Ramos (cell line): Measurements from ENCODE around the gene MEA1.

Source experiments
- in situ Hi-C: fragments of 300-500 bp; cut with MboI; formaldehyde crosslinking; loops from one replicate; pipeline ENCODE4 v1.14.3; 2022; ENCODE audit warnings: low sequenced_read_pairs; ENCODE audit not compliant: unreplicated experiment

The MEA1 gene

DNA sequence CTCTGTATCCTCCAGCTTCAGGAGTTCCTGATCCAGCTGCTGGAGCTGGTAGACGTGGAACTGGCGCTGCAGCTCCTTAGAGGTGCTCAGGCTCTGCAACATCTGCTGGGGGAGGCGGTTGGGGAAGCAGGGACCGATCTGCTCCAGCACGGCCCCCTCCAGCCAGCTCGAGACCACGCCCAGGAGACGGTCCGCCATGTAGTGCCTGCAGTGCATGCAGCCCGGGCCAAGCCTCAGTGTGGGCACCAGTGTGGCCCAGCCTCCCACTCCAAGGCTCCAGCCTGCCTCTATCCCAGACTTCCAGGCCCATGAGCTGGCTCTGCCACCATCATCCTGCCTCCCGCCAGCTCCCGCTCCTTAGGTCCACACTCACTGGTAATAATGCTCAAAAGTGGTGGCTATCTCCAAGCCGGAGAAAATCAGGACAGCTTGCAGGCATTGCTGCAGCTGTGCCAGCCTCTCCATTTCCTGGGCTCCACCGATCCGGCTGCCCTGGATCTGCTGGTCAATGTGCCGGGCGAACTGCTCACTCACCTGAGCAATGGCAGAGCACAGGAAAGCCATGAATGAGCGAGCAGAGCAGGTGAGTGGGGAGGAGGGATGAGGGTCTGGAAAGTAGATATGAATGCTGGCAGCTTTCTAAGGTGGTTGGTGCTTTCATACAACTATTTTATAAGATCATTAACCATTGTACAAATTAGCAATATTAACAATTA is 27.0 kb upstream of the MEA1 start:
- in situ Hi-C loops, result no loop called here

DNA sequence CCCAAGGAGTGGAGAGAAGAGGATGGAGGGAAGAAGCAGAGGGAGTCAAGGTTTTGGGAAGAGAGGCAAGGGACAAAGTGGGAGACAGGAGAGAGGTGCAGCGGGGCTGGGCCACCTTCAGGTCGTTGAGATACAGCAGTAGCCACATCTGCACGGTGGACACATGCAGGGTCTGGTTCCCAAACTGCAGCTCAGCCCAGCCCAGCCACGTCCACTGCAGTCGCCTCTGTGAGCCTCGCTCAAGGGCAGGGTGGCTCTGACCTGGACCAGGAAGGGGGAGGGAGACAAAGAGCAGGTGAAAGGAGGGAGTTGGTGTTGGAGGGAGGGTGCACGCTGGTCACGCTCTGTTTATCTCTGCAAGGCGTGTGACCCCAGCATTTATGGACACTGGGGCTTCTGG is 25.0 kb upstream of the MEA1 start:
- in situ Hi-C loops, result no loop called here

DNA sequence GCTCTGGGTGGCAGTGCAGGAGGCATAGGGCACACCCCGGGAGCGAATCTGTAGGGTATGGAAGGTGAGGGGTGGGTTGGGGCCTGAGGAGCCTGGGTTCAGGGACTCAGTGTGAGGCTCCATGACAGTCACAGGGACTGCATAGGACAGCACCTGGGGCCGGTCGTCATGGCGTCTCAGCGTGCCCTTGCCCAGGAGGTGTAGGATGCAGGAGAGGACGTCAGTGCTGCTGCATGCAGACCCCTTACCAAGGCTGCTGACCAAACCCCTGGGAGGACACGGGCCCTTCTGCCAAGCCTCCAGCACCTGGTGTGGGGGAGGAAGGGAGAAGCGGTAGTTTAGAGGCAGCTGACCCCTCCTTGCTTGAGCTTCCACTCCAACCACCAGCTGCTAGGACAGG is 24.0 kb upstream of the MEA1 start:
- in situ Hi-C loops, result no loop called here

DNA sequence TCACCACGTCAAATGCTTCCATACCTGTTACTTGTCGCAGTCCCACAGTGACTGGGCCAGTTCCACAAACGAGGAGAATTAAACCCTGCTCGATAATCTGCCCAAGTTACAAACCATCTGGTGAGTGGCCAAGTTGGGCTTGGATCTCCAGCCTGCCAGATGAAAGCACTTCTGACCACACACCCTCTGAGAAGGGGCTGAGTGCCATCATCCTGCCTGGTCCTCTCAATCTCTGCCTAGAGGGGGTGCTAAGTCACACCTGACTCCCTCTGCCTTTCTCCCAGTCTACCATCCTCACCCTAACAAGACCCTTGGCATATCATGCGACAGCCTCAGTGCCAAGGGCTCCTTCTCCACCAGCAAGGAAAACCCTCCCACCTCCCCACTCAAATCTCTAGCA is 23.5 kb upstream of the MEA1 start:
- in situ Hi-C loops, result no loop called here

DNA sequence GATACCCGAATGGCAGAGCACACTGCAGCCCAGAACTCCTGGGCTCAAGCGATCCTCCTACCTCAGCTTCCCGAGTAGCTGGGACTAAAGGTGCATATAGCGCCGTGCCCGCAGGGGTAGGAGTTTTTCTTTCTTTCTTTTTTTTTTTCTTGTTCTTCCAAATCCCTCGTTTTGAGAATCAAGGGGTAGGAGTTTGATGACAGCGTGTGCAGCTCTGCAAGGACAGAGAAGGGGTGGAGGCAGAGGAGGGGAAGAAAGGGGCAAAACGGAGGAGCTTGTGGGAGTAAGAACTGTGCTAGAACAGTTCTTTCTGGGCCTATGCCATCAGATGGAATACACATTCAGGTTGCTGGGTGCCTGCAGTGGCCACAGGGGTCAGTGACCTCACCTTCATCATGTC is 23.0 kb upstream of the MEA1 start:
- in situ Hi-C loops, result no loop called here

DNA sequence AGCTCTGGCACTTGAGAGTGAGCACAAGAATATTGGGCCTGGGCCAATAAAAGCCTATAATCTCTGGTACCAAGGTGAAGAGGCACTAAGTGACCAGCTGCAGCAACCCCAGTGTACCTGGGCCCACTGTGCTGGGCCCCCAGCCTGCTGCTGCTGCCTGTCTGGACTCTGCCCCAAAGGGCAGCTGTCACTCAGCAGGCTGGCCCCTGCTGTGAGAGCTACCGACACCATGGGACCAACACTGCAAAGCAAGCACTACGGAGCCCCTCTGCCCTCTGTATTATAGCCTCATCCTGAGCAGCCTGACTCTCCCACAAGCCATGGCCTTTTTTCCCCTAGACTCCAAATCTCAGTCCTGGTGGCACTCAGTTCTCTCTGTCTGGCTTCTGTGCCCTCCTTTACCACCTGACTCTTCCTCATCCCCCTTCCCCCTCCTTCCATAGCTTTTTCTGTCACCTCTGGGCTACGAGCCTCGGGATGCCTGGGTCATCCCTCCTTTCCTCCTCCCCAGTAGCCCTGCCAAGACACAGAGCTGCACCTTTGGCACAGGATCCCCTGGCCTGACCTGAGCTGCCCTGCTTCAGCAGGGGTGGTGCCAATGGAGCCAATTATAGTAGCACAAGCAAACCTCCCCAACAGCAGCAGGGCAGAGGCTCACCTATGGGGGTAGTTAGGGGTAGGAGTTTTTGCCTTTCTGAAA is 21.9 kb upstream of the MEA1 start:
- in situ Hi-C loops, result no loop called here

DNA sequence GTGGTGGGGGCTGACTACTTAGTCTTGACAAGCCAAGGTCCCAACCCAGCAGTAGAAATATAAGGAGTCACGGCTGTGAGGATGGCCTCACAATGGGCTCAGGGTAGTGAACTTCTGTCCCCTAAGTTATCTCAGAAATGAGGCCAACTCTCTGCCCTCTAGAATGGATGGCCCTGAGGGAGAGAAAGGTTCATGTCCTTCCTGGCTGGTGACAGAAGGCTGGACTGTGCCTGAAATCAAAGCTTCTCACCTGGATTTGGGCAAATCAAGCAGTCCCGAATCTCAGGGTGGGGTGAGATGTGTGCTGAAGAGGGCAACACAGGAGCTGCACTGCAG is 20.4 kb upstream of the MEA1 start:
- in situ Hi-C loops, result no loop called here

DNA sequence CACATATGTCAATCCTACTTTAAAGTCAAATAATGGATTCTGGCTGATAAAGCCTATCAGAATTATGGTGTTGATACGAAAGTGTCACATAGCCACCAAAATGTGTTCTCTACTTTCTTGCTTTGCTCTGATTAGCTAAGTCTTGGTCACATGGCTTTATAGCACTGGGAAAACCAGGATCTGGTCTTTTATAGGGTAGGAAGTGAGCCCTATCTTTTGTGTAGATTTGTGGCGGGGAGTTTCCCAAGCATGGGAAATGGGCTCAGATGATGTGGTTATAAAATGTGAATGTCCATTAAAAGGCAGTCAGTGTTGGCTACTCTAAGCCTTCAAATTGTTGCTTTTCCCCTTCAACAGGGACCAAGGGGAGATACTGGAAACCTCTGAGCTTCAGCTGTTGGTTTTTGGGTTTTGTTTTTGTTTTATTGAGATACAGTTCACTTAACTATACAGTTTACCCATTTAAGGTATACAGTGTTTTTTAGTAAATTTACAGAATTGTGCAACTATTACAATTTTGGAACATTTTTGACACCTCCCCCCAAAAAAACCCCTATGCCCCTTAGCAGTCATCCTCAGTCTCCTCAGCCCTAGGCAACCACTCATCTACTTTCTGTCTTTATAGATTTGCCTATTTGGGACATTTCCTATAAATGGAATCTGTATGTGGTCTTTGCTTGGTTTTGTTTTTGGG is 19.9 kb upstream of the MEA1 start:
- in situ Hi-C loops, result no loop called here

DNA sequence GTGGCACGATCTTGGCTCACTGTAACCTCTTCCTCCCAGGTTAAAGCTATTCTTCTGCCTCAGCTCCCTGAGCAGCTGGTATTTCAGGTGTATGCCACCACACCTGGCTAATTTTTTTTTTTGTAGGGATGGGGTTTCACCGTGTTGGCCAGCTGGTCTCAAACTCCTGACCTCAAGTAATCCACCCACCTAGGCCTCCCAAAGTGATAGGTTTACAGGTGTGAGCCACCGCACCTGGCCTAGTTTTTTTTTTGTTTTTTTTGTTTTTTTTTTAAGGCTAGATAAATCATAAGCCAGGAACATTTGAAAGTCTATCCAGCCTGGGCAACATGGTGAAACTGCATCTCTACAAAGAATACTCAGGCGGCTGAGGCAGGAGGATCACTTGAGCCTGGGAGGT is 18.6 kb upstream of the MEA1 start:
- in situ Hi-C loops, result no loop called here

DNA sequence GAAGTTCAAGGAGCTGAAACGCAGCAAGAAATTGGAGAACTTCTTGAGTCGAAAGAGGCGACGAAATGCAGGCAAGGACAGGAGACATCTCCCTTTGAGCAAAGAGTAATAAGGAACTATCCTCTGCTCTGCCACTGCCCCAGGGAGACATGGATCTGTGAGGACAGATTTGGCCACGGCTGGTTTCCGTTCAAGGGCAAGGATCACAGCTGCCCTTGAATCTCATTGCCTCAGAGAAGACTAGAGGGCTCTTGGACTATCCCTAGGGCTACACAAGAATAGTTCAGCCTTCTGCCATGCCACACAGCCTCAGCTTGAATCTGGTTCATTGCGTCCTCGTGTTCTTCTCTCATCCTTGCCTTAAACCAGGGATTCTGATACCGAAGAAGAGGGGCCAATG is 15.4 kb upstream of the MEA1 start:
- in situ Hi-C loops, result no loop called here

DNA sequence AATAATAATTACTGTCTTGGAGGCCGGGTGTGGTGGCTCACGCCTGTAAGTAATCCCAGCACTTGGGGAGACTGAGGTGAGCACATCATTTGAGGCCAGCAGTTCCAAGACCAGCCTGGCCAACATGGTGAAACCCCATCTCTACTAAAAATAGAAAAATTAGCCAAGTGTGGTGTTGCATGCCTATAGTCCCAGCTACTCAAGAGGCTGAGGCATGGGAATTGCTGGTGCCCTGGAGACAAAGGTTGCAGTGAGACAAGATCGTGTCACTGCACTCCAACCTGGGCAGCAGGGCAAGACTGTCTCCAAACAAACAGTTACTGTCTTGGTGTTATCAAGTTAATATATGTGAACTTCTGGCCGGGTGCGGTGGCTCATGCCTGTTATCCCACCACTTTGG is 12.6 kb upstream of the MEA1 start:
- in situ Hi-C loops, result no loop called here

DNA sequence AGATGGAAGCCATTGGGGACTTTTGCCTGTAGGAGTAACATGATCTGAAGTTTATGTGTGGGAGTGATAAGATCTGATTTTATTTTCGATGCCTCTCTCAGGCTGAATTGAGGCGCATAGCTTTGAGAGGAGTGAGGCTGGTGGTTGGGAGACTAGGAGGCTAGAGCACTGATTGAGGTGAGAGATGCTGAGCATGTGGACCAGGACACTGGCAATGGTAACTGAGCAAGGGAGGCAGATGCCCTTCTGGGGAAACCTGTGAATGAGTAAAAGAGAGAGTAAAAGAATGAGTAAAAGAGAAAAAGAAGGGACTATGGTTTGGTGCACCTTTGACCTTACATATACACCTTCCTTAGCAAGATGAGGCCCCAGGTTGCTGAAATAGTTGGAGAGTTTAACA is 10.7 kb upstream of the MEA1 start:
- in situ Hi-C loops, result no loop called here

DNA sequence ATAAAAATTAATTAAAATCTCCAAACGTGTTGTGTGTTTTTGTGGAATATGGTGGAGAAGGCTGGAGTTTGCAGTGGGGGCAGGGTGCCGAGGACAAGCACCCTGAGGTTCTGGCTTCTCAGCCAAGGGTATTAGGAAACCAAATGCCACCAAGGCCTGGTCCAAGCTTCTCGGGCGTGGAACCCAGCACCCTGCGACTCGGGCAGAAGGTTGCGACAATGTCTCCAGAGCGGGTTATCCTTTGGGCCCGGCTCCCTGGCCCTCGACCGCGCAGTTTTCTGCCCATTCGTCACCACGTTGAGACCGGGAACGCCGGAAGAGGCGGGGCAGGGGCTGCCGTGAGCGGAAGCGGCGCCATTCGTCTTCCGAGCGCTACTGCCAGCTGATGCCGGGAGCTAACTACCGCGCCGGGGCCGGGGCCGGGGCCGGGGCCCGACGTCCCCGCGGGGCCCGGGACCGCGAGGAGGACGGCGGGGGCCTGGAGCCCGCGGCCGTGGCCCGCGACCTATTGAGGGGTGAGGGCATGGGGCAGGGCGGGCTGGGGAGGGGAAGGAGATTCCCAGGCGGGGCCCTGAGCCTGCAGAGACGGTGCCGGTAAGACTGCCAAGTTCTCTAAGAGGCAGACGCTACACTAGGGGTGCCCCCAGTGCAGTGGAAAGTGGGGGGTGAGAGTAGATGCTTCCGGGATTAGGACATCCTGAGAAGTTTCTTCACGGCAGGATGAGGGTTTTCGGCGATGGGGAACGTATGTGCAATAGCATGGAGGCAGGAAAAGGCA is 7.7 kb upstream of the MEA1 start, which contains the start of gene RRP36:
Gene RRP36 (plus strand): TSS at position 354 of the 778 bp plus-strand sequence. CDS start 32 bp downstream, at position 386.
- in situ Hi-C loops, result no loop called here

DNA sequence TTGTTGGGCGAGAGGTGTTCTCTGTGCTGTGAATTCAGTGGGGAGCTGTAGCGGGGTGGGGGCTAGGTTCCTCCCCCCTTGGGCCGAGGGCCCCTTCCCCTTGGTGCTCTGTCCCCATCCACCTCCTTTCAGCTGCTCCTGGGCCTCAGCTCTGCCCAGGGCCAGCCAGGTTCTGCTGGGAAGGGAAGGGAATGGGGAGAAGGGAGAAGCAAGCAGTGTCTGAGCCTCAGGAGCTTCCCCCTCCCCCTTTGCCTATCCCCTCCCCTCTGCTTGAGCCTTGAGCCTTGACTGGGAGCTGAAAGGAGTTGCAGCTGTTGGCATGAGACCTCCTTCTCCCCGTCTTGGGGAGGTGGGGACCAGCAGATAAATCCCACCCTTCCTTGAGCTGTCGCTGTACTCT is 7.1 kb upstream of the MEA1 start:
- in situ Hi-C loops, result no loop called here

DNA sequence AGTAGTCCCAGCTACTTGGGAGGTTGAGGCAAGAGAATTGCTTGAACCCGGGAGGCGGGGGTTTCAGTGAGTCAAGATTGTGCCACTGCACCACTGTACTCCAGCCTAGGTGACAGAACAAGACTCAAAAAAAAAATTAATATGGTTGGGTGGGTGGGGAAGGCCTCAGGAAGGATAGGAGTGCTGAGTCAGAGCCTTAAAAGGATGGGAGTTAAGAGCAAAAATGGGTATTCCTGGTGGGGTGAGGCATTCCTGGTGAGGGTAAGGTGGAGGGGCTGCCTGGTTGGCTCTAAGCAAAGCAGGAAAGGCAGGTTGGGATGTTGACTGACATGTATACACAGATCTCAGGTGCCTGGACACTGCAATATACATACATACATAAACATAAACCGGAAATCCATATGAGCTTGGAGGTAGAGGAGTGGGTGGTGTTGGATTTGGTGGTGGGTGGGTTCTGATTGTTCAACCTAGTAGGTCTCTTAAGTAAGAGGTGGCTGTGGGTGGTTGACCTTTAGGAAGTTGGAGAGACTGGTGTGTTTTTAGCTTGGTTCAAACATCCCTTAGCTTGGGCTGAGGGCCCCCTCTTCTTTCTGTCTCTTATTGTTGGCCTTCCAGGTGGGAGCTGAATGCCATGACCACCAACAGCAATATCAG is 6.4 kb upstream of the MEA1 start:
- in situ Hi-C loops, result no loop called here

DNA sequence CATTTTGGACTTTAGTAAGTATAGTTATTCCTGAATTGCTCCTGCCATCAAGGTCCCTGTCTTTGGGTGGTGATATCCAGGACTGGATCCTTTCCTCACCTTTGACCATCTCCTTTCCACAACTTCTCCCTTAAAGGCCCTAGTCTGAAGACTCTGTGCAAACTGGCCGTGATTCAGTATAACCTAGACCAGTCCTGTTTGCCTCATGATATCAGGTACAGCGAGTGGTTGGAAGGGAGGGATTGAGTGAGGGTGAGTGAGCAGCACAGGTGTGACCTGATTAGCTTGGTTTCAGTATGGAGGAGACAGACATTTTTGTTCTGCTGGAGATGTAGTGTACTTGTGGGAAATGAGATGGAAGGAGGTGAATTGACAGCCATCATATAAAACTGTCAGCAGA is 5.4 kb upstream of the MEA1 start:
- in situ Hi-C loops, result no loop called here

DNA sequence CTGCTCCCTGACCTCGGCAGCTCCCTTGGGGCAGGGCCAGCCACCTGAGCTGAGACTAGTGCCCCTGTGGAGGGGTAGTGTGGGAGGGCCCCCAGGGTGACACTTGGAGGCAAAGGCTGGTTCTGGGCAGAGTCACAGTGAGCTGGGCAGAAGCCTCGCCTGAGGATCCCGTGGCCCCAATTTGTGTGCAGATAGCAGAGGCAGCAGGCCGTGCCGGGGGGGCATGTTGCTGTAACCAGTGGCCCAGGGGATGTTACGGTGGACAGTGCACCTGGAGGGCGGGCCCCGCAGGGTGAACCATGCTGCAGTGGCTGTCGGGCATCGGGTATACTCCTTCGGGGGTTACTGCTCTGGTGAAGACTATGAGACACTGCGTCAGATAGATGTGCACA is 3.2 kb upstream of the MEA1 start:
- in situ Hi-C loops, result no loop called here

DNA sequence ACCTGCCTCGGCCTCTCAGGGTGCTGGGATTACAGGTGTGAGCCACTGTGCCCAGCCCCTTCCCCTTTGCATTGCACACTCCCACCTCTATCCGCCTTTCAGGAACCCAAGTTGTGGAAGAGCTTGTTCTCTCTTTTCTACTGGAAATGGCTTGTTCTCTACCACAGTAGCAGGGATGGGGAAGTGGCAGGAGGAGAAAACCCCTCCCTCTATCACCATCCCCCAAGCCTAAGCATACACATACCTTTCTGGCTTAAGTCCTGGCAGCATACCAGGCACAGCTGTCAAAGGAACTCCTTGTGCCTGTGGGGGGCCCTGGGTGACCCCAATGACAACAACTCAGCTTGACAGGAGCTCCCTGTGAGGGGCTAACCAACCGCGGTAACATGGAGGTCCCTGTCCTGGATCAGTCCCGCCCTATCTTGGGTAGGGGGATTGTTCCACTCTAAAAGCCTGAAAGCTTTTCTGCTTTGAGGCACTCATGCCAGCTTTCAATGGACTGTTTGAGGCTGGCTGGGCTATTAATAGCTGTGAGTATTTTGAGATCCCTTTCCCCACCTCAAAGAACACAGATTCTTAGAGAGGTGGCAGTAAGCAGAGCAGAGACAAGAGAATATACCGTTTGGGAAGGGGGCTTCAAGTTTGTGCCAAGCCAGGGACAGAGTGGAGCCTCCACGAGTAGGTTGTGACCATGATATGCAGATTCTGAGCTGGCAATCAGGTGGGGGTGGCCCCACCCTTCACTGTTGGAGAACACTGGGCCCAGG is 2.6 kb upstream of the MEA1 start:
- in situ Hi-C loops, result no loop called here

DNA sequence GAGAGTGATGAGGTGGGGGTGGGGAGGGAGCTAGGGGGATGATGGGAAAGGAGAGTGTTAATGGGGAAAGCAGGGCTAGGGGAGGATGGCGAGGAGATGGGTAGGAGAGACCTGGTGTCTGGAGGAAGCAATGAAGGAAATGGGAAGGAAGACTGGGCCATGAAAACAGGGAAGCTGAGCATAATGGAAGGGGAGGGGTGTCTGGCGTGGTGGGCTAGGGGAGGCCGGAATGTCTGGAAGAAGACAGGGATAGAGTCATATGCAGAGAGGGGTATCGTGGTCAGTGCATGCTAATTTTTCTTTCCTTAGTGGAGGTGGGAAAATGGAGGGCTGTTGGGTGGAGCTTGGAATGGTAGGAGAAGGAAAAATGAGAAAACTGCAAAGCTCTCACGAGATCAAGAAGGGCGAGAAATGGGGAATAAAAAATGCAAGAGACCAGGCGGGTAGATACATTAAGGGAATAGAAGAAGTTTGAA is 726 bp upstream of the MEA1 start:
- in situ Hi-C loops, result no loop called here
